B cell (primary cell): ENCODE measurements around the gene PFKFB3. TPM values are rescaled to one million over a fixed set of nuclear protein-coding genes. Genes with fewer than 3 reads are reported as not detected.

Experiments
- polyA plus RNA-seq: library from polyadenylated mRNA; depleted of rRNA; stranded (reverse); fragments of >200 nt; gene quantifications from 2 replicates; pipeline ENCODE4 v1.2.3, GENCODE V29; 2012
- small RNA-seq: library from RNA; depleted of rRNA; stranded (forward); fragments of <200 nt; gene quantifications from one replicate; pipeline ENCODE3, GENCODE V24; 2012; ENCODE audit warnings: low replicate concordance, low read depth; ENCODE audit not compliant: insufficient read length
- total RNA-seq, 2 donors: library from RNA; stranded (reverse); fragments of 120-200 nt in 1 of 2; gene quantifications; 1 replicate in 1 of 2; 2 replicates in 1 of 2; pipeline versions ENCODE4 v1.2.3 to v1.2.4, GENCODE V29; 2013 to 2022

The PFKFB3 gene
- total and polyA plus RNA-seq, 2 donors (not counting 1 experiment from before 2014, with no cell fraction given) = 13.2 to 239 TPM

Small RNA genes within 50 kb of the gene (small RNA-seq; reads per million reads assigned to genes)
- gene RF00019 = not detected

Other genes with a start within 250 kb of the PFKFB3 start
- 6.8 and 9.3 TPM in 2 replicates for gene IL15RA, start 225.4 kb upstream of the PFKFB3 start, total RNA-seq
- 4.6 and 9.6 TPM in 2 replicates for gene IL15RA, start 225.4 kb upstream of the PFKFB3 start, polyA plus RNA-seq
- 52.7 and 56.7 TPM in 2 replicates for gene IL2RA, start 140.6 kb upstream of the PFKFB3 start, total RNA-seq
- 3.8 and 7.2 TPM in 2 replicates for gene IL2RA, start 140.6 kb upstream of the PFKFB3 start, polyA plus RNA-seq
- 162 and 168 TPM in 2 replicates for gene RBM17, start 113.9 kb upstream of the PFKFB3 start, total RNA-seq
- 34.7 and 48.2 TPM in 2 replicates for gene RBM17, start 113.9 kb upstream of the PFKFB3 start, polyA plus RNA-seq